ENCODE data around the gene CEACAM4.

The CEACAM4 gene

GRCh38 chr19:41616792-41617621, 9.9 kb downstream of the CEACAM4 start:
- DNase-seq = no peak

- DNase-seq = no peak
Observed at GRCh38 chr19:41615207-41615606, 11.7 kb downstream of the CEACAM4 start.

- no peak for DNase-seq
Observed at GRCh38 chr19:41612483-41612882, 14.4 kb downstream of the CEACAM4 start.

GRCh38 chr19:41610789-41611188, 16.1 kb downstream of the CEACAM4 start:
- no peak for DNase-seq

GRCh38 chr19:41607668-41608067, 19.2 kb downstream of the CEACAM4 start:
- no peak for DNase-seq

GRCh38 chr19:41606215-41606837, 20.5 kb downstream of the CEACAM4 start:
- DNase-seq = no peak

GRCh38 chr19:41604831-41605230, 22.0 kb downstream of the CEACAM4 start:
- DNase-seq = no peak

- DNase-seq = no peak
Observed at GRCh38 chr19:41601771-41602170, 25.1 kb downstream of the CEACAM4 start.

- DNase-seq = no peak
Observed at GRCh38 chr19:41599175-41599966, 27.5 kb downstream of the CEACAM4 start.

- DNase-seq = peak; percentile 41
Observed at GRCh38 chr19:41597600-41598041, 29.3 kb downstream of the CEACAM4 start.

- no peak for DNase-seq
Observed at GRCh38 chr19:41595890-41596280, 31.0 kb downstream of the CEACAM4 start.

- DNase-seq = peak; percentile 63
Observed at GRCh38 chr19:41595258-41595889, 31.5 kb downstream of the CEACAM4 start.

- no peak for DNase-seq
Observed at GRCh38 chr19:41591951-41592562, 34.8 kb downstream of the CEACAM4 start.

- DNase-seq = no peak
Observed at GRCh38 chr19:41590936-41591335, 35.9 kb downstream of the CEACAM4 start.

- no peak for DNase-seq
Observed at GRCh38 chr19:41589371-41589770, 37.5 kb downstream of the CEACAM4 start.

GRCh38 chr19:41588497-41589209, 38.2 kb downstream of the CEACAM4 start:
- DNase-seq = no peak

GRCh38 chr19:41587838-41588210, 39.0 kb downstream of the CEACAM4 start:
- no peak for DNase-seq

GRCh38 chr19:41587101-41587837, 39.6 kb downstream of the CEACAM4 start:
- no peak for DNase-seq

GRCh38 chr19:41586064-41586463, 40.8 kb downstream of the CEACAM4 start:
- DNase-seq = no peak

GRCh38 chr19:41584931-41585330, 41.9 kb downstream of the CEACAM4 start:
- no peak for DNase-seq

- DNase-seq = no peak
Observed at GRCh38 chr19:41584260-41584810, 42.5 kb downstream of the CEACAM4 start.
